ENCODE results near the gene PSEN1. TPM values are rescaled to one million over a fixed set of nuclear protein-coding genes. Genes with fewer than 3 reads are reported as not detected.

Gene PSEN1
- total RNA-seq, 1 donor from 2014 or later = 23.5 TPM

- intact Hi-C loops (cut with DNase I) = no loop called here
- ATAC-seq = no peak
These were observed 72.1 kb downstream of the PSEN1 start for GRCh38 chr14:73208390-73208789.

DNA sequence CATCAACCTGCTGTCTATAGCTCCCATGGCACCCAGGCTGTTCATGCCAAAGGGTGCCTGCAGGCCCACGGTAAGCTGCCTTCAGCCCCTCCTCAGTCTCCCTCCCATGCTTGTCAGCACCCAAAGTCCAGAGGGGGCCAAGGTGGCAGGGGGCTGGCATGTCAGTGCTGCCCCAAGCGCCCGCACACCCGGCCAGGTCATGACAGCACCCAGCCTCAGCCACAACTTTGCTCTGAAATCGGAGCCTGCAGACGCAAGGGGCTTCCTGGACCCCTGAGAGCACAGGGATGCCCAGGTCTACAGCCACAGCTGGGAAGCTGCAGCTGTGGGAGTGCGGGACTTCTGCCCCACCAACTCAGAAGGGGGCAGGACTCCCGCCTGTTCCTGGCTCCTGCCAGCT lies 72.5 kb downstream of the PSEN1 start:
- ATAC-seq (no peak), DNase-seq (ENCODE audit: missing footprints) (no peak)
- intact Hi-C loops (cut with DNase I) = no loop called here

More at GRCh38 chr14:73208390-73208789, 72.1 kb downstream of the PSEN1 start:
- DNase-seq (ENCODE audit: missing footprints) = no peak

GRCh38 chr14:73209953-73210352 lies 73.6 kb downstream of the PSEN1 start:
- ATAC-seq = no peak
- intact Hi-C loops (cut with DNase I) = no loop called here

GRCh38 chr14:73211251-73212040 lies 75.1 kb downstream of the PSEN1 start:
- intact Hi-C loops (cut with DNase I) = no loop called here
- no peak for DNase-seq (ENCODE audit: missing footprints)
- no peak for ATAC-seq

More at GRCh38 chr14:73209953-73210352, 73.6 kb downstream of the PSEN1 start:
- DNase-seq (ENCODE audit: missing footprints) = no peak

- ATAC-seq (no peak), DNase-seq (ENCODE audit: missing footprints) (no peak)
- intact Hi-C loops (cut with DNase I) = no loop called here
These were observed 79.7 kb downstream of the PSEN1 start for GRCh38 chr14:73216030-73216429.

DNA sequence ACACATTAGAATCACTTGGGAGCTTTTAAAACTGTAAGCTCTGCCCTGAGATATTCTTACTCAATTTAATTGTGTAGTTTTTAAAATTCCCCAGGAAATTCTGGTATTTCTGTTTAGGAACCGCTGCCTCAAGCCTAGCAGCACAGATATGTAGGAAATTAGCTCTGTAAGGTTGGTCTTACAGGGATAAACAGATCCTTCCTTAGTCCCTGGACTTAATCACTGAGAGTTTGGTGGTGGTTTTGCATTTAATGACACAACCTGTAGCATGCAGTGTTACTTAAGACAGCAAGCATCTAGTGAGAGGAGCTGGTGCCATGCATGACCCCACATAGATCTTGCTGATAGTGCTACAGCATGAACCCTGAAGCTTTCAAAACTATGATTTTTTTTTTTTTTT lies 81.1 kb downstream of the PSEN1 start:
- intact Hi-C loops (cut with DNase I) = no loop called here
- ATAC-seq (no peak), DNase-seq (ENCODE audit: missing footprints) (no peak)

DNA sequence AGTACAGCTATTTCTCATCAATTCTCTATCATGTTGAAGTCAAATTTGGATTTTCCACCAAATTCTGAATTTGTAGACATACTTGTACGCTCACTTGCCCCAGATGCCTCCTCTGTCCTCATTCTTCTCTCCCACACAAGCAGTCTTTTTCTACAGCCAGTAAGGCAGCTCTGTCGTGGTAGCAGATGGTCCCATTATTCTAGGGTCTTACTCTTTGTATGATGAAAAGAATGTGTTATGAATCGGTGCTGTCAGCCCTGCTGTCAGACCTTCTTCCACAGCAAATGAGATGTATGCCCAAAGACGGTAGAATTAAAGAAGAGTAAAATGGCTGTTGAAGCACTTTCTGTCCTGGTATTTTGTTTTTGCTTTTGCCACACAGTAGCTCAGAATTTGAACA lies 83.8 kb downstream of the PSEN1 start:
- DNase-seq (ENCODE audit: missing footprints) = no peak
- ATAC-seq = no peak
- intact Hi-C loops (cut with DNase I) = no loop called here

DNA sequence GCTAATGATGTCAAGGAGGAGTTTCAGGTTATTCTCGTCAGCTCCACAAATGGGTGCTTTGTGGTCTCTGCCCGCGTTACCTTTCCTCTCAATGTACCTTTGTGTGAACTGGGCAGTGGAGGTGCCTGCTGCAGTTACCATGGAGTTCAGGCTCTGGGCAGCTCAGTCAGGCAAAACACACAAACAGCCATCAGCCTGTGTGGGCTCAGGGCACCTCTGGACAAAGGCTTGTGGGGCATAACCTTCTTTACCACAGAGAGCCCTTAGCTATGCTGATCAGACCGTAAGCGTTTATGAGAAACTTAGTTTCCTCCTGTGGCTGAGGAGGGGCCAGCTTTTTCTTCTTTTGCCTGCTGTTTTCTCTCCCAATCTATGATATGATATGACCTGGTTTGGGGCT lies 84.3 kb downstream of the PSEN1 start:
- ATAC-seq (no peak), DNase-seq (ENCODE audit: missing footprints) (no peak)
- intact Hi-C loops (cut with DNase I) = no loop called here

- no peak for ATAC-seq
- intact Hi-C loops (cut with DNase I) = no loop called here
- no peak for DNase-seq (ENCODE audit: missing footprints)
These were observed 85.6 kb downstream of the PSEN1 start for GRCh38 chr14:73221945-73222344.

- no peak for DNase-seq (ENCODE audit: missing footprints)
- peak; percentile 76 for ATAC-seq
- intact Hi-C loops (cut with DNase I) = no loop called here
These were observed 86.7 kb downstream of the PSEN1 start for GRCh38 chr14:73223049-73223448.

DNA sequence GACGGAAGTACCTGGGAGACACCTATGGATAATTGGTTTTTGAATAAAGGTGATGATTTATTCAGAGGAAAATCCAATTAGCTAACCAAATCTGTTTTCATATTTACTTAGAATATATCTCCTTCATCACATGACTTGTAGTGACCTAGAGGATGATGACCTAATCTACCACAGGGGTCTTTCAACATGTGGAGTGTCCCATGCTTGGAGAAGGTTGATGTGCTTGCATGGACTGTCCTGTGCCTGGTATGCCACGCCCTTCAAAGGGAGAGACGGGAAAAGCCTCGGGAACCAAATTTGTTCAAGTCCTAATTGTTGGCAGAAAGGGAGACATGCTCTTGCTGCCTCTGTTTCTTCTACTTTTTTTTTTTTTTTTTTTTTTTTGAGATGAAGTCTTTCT lies 89.2 kb downstream of the PSEN1 start:
- intact Hi-C loops (cut with DNase I) = no loop called here
- DNase-seq (ENCODE audit: missing footprints) (no peak), ATAC-seq (no peak)

- DNase-seq (ENCODE audit: missing footprints) = no peak
- intact Hi-C loops (cut with DNase I) = no loop called here
- peak; percentile 70 for ATAC-seq
These were observed 91.8 kb downstream of the PSEN1 start for GRCh38 chr14:73227812-73228781.

DNA sequence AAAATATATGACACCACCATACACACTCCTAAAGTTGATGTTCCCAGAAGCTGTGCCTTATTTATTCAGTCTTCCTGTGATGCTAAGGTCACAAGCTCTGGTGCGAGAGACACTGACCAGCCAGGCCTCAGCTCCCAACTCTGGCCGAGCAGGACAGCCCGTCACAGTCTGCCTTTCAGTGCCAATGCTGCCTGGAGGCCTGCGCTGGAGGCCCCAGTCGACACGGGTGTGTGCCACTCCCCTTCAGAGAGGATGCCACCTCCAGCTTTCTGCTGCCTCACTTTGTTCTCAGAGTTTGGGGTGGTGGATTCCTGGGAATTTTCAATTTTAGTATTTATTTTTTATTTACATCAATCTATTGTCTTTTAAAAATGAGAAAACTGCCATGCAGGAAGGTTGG lies 93.7 kb downstream of the PSEN1 start:
- intact Hi-C loops (cut with DNase I) = no loop called here
- DNase-seq (ENCODE audit: missing footprints) (no peak), ATAC-seq (no peak)

DNA sequence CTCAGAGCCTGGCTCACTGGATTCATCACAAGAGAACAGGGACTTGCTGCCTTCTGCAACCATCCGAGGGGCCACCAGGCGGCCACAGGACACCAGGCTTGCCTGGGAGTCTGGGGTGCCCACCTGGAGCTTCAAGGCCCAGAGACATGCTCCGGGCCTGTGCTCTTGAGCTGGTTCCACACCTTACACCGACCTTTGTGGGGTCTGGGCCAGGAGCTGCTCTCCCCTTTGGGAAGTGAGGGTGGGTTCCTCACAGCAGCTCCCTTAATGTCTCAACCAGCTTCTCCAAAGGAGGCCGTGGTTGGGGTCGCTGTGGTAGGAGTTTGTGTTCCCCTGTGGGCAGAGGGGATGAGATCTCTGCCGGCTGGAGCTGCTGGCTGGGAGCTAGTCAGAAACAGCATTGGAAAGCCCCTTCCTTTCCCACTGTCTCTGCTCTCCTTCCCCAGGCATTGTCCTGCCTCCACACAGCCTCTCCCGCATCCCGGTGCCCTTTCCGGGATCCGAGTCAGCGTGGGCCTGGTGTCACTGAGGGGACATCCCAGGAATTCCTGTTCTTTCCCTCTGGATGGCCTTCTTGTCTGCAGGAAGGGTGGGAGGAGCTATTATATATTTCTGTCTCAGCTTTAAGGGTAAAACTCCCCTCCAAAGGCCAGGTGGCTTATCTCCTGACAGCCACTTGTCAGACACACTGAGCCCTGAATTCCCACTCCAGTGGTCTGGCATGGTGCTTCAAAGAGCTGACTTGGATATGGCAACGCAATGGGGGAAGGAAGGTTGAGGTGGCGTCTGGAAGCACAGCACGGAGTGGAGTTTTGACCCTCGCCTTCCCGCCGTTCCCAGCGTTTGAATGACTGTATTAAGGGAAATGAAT lies 95.9 kb downstream of the PSEN1 start:
- no peak for DNase-seq (ENCODE audit: missing footprints)
- intact Hi-C loops (cut with DNase I) = no loop called here
- ATAC-seq = no peak

DNA sequence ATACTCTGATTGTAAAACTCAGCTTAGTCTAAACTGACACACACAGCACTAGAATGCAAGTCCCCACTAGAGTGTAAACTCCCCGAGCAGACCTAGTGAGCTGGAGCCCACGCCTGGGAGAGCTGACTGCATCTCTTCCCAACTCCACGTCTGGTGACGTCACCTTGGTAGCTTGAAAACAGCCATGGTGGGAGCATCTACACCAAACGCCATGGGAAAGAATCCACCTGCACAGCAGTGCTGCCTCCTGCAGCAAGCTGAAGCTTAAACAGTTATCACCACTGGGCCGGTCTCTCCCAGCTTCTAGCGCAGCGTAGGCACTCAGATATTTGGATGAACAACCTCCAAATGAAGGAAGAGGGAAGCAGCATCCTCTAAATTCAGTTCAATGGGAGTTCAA lies 96.7 kb downstream of the PSEN1 start:
- DNase-seq (ENCODE audit: missing footprints) = no peak
- ATAC-seq = no peak
- intact Hi-C loops (cut with DNase I) = no loop called here

- ATAC-seq = no peak
- intact Hi-C loops (cut with DNase I) = no loop called here
- no peak for DNase-seq (ENCODE audit: missing footprints)
These were observed 97.3 kb downstream of the PSEN1 start for GRCh38 chr14:73233564-73233963.

- no peak for ATAC-seq
- DNase-seq (ENCODE audit: missing footprints) = no peak
- intact Hi-C loops (cut with DNase I) = no loop called here
These were observed 97.7 kb downstream of the PSEN1 start for GRCh38 chr14:73234029-73234428.

DNA sequence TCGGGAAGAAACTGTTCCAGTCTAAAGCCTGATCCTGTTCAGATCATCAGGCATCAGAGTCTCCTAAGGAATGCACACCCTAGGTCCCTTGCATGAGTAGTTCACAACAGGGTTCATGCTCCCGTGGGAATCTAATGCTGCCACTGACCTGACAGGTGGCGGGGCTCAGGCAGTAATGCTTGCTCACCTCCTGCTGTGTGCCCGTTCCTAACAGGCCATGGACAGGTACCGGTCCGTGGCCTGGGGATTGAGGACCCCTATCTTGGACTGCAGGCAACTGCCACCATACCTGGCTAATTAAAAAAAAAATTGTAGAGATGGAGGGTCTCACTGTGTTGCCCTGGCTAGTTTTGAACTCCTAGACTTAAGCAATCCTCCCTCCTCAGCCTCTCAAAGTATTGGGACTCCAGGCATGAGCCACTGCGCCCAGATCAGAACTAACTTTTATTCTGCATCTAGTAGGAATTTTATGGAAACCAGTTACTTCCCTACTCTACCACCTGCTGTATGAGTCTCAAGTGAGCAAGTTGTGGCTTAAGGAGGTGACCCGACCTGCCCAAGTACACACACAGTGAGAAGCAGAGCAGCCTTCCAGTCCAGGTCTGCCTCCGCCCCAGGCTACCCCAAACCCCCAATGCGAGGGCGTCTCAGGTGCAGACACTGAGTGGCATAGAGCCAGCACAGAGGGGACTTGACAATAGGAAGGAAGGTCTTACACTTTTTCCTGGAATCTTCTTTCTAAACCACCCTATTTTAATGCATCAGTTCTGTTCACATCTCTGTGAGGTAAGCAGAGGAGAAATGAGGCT lies 98.5 kb downstream of the PSEN1 start:
- intact Hi-C loops (cut with DNase I) = no loop called here
- no peak for DNase-seq (ENCODE audit: missing footprints)
- ATAC-seq = no peak
